Effector memory CD4-positive, alpha-beta T cell (primary cell): ENCODE results near the gene CDH23.

Experiments used
- DNase-seq, 3 donors: peaks; one replicate each; pipeline ENCODE4 v3.0.0-alpha.2; 2020
- H3K27ac ChIP-seq: 2 replicates; pipeline ENCODE4 v1.7.0; 2013; ENCODE audit warnings: mild to moderate bottlenecking, low read length, moderate library complexity; ENCODE audit not compliant: insufficient read depth, poor library complexity, severe bottlenecking
- H3K27me3 ChIP-seq: replicated peaks from 2 replicates; pipeline ENCODE4 v1.7.0; 2013; ENCODE audit warnings: mild to moderate bottlenecking, low read length; ENCODE audit not compliant: insufficient read depth, control insufficient read depth, poor library complexity, severe bottlenecking
- H3K36me3 ChIP-seq: 2 replicates; pipeline ENCODE4 v1.7.0; 2013; ENCODE audit warnings: mild to moderate bottlenecking, low read length, moderate library complexity; ENCODE audit not compliant: control insufficient read depth, insufficient read depth
- H3K4me1 ChIP-seq: 2 replicates; pipeline ENCODE4 v1.7.0; 2013; ENCODE audit warnings: low read length, mild to moderate bottlenecking; ENCODE audit not compliant: control insufficient read depth, insufficient read depth, poor library complexity, severe bottlenecking
- H3K4me3 ChIP-seq: 2 replicates; pipeline ENCODE4 v1.7.0; 2013; ENCODE audit warnings: low read length, low read depth, mild to moderate bottlenecking; ENCODE audit not compliant: insufficient read depth, poor library complexity, severe bottlenecking
- H3K9me3 ChIP-seq: 2 replicates; pipeline ENCODE4 v1.7.0; 2013; ENCODE audit warnings: mild to moderate bottlenecking, low read length, moderate library complexity; ENCODE audit not compliant: control insufficient read depth

The CDH23 gene

GRCh38 chr10:71429304-71429703 is 32.6 kb downstream of the CDH23 start:
- H3K27ac ChIP-seq, result no peak overlapping the region
- H3K27me3 ChIP-seq, result no peaks in the 10 kb centered on the region
- H3K4me1 ChIP-seq, result no peaks in the 10 kb centered on the region
- no peaks in the 10 kb centered on the region for H3K36me3 ChIP-seq
- no peak for DNase-seq
- H3K9me3 ChIP-seq, result no peaks in the 10 kb centered on the region
- no peak overlapping the region for H3K4me3 ChIP-seq

GRCh38 chr10:71429929-71430328 is 33.2 kb downstream of the CDH23 start:
- Histone ChIP-seq H3K27me3 (no peaks in the 10 kb centered on the region), H3K9me3 (no peaks in the 10 kb centered on the region), H3K4me3 (no peak overlapping the region), H3K4me1 (no peaks in the 10 kb centered on the region), H3K27ac (no peak overlapping the region), H3K36me3 (no peaks in the 10 kb centered on the region)
- DNase-seq, result no peak

GRCh38 chr10:71431239-71432100 is 34.8 kb downstream of the CDH23 start:
- Histone ChIP-seq H3K4me1 (no peaks in the 10 kb centered on the region), H3K4me3 (no peak overlapping the region), H3K9me3 (no peaks in the 10 kb centered on the region), H3K27me3 (no peaks in the 10 kb centered on the region), H3K27ac (no peak overlapping the region), H3K36me3 (no peaks in the 10 kb centered on the region)
- no peak for DNase-seq

- no peak overlapping the region for H3K27ac ChIP-seq
- H3K9me3 ChIP-seq, result no peaks in the 10 kb centered on the region
- H3K4me3 ChIP-seq, result no peak overlapping the region
- DNase-seq, result no peak
- H3K27me3 ChIP-seq, result no peaks in the 10 kb centered on the region
- no peaks in the 10 kb centered on the region for H3K4me1 ChIP-seq
- no peaks in the 10 kb centered on the region for H3K36me3 ChIP-seq
These were observed 35.6 kb downstream of the CDH23 start for GRCh38 chr10:71432101-71432905.

- H3K9me3 ChIP-seq, result no peaks in the 10 kb centered on the region
- DNase-seq, result no peak
- no peak overlapping the region for H3K4me3 ChIP-seq
- no peaks in the 10 kb centered on the region for H3K27me3 ChIP-seq
- no peak overlapping the region for H3K27ac ChIP-seq
- H3K36me3 ChIP-seq, result no peaks in the 10 kb centered on the region
- H3K4me1 ChIP-seq, result no peaks in the 10 kb centered on the region
These were observed 36.4 kb downstream of the CDH23 start for GRCh38 chr10:71432956-71433767.

GRCh38 chr10:71433768-71434744 is 37.3 kb downstream of the CDH23 start:
- no peaks in the 10 kb centered on the region for H3K4me1 ChIP-seq
- H3K27ac ChIP-seq, result no peak overlapping the region
- no peaks in the 10 kb centered on the region for H3K9me3 ChIP-seq
- H3K36me3 ChIP-seq, result no peaks in the 10 kb centered on the region
- no peak for DNase-seq
- no peak overlapping the region for H3K4me3 ChIP-seq
- H3K27me3 ChIP-seq, result no peaks in the 10 kb centered on the region

GRCh38 chr10:71434760-71435394 is 38.2 kb downstream of the CDH23 start:
- Histone ChIP-seq H3K4me3 (no peak overlapping the region), H3K27ac (no peak overlapping the region), H3K27me3 (no peaks in the 10 kb centered on the region), H3K36me3 (no peaks in the 10 kb centered on the region), H3K4me1 (no peaks in the 10 kb centered on the region), H3K9me3 (no peaks in the 10 kb centered on the region)
- no peak for DNase-seq

GRCh38 chr10:71435571-71436267 is 39.0 kb downstream of the CDH23 start:
- Histone ChIP-seq H3K4me3 (no peak overlapping the region), H3K9me3 (no peaks in the 10 kb centered on the region), H3K4me1 (no peaks in the 10 kb centered on the region), H3K36me3 (no peaks in the 10 kb centered on the region), H3K27me3 (no peaks in the 10 kb centered on the region), H3K27ac (no peak overlapping the region)
- DNase-seq, result no peak
